ENCODE results near the gene OSBPL7. TPM values are rescaled to one million over a fixed set of nuclear protein-coding genes. Genes with fewer than 3 reads are reported as not detected.

Gene OSBPL7
- total and polyA plus RNA-seq, 2 of the 13 experiments (the other 11 are each of a cell fraction or from before 2014, with no cell fraction given) = 4.7 to 6.6 TPM

- TF ChIP-seq PBX3 (CRISPR knock-in tag; IDR thresholded peaks at IDR 0.05; ENCODE audit: borderline replicate concordance) (no peak), REXO4 (CRISPR knock-in tag; IDR thresholded peaks at IDR 0.05; ENCODE audit: borderline replicate concordance) (no peak), ZNF142 (CRISPR knock-in tag; IDR thresholded peaks at IDR 0.05) (no peak), DR1 (CRISPR knock-in tag; IDR thresholded peaks at IDR 0.05) (peak; percentile 43; the same call in 1 of the 2 replicates), HCFC1 (IDR thresholded peaks at IDR 0.05; ENCODE audit: low read depth, low read length) (peak; percentile 19), ATF7-NPFF (CRISPR knock-in tag; IDR thresholded peaks at IDR 0.05; ENCODE audit: low read depth) (no peak; the same call in 1 of the 2 replicates), SATB2 (CRISPR knock-in tag; IDR thresholded peaks at IDR 0.05) (no peak), ZNF788 (CRISPR knock-in tag; IDR thresholded peaks at IDR 0.05; ENCODE audit: borderline replicate concordance) (peak; percentile 91; the same call in 1 of the 2 replicates), TMF1 (CRISPR knock-in tag; IDR thresholded peaks at IDR 0.05; ENCODE audit: low read depth) (no peak; the same call in 1 of the 2 replicates), SMAD9 (CRISPR knock-in tag; IDR thresholded peaks at IDR 0.05) (no peak), THAP7 (CRISPR knock-in tag; IDR thresholded peaks at IDR 0.05) (0 out of 2 replicates have a peak, but pooled peaks have one; percentile 61), DRAP1 (CRISPR knock-in tag; IDR thresholded peaks at IDR 0.05) (0 out of 2 replicates have a peak, but pooled peaks have one; percentile 64), ZNF615 (CRISPR knock-in tag; IDR thresholded peaks at IDR 0.05; ENCODE audit: borderline replicate concordance) (no peak), SP1 (IDR thresholded peaks at IDR 0.05) (no peak), SP1 (CRISPR knock-in tag; IDR thresholded peaks at IDR 0.05) (no peak; the same call in 1 of the 2 replicates), ZNF138 (CRISPR knock-in tag; IDR thresholded peaks at IDR 0.05; ENCODE audit: low read depth) (no peak), MBNL3 (CRISPR knock-in tag; conservative IDR thresholded peaks at IDR 0.05) (no peak), RELA (CRISPR knock-in tag; IDR thresholded peaks at IDR 0.05) (0 out of 2 replicates have a peak, but pooled peaks have one; percentile 45), JUND (CRISPR knock-in tag; IDR thresholded peaks at IDR 0.05) (no peak), PBX2 (CRISPR knock-in tag; IDR thresholded peaks at IDR 0.05) (no peak)
Observed at GRCh38 chr17:47821424-47822391, at the start of gene OSBPL7 (continued).

Data from HepG2 (cell line).